DOHH2 (cell line): Measurements from ENCODE around the gene TULP4.

ENCODE experiments used
- H3F3A ChIP-seq: fragments of 200-600 bp; sonication (generic), shearing (Covaris generic); 2 replicates; pipeline ENCODE4 v1.6.0; 2016; ENCODE audit warnings: antibody characterized with exemption, mild to moderate bottlenecking; ENCODE audit not compliant: control insufficient read depth, insufficient read depth
- H3K27ac ChIP-seq: fragments of 200-600 bp; sonication (generic); 2 replicates; pipeline ENCODE4 v1.5.1; 2014; ENCODE audit warnings: low read depth, mild to moderate bottlenecking, low read length, moderate library complexity
- H3K27me3 ChIP-seq: fragments of 200-600 bp; sonication (generic); 2 replicates; pipeline ENCODE4 v1.6.1; 2014; ENCODE audit warnings: mild to moderate bottlenecking, low read length, mixed read lengths; ENCODE audit not compliant: control insufficient read depth
- H3K36me3 ChIP-seq: fragments of 200-600 bp; sonication (generic); 2 replicates; pipeline ENCODE4 v1.6.1; 2014; ENCODE audit warnings: mild to moderate bottlenecking, low read length, moderate library complexity, mixed read lengths; ENCODE audit not compliant: control insufficient read depth
- H3K4me1 ChIP-seq: fragments of 200-600 bp; sonication (generic); 2 replicates; pipeline ENCODE4 v1.6.1; 2014; ENCODE audit warnings: mild to moderate bottlenecking, low read length, mixed read lengths; ENCODE audit not compliant: control insufficient read depth
- H3K4me2 ChIP-seq: fragments of 200-600 bp; sonication (generic); 2 replicates; pipeline ENCODE4 v1.6.0; 2014; ENCODE audit warnings: mild to moderate bottlenecking, low read length, moderate library complexity
- H3K4me3 ChIP-seq: fragments of 200-600 bp; sonication (generic); 2 replicates; pipeline ENCODE4 v1.5.1; 2014; ENCODE audit warnings: mild to moderate bottlenecking, low read length, mixed read lengths
- H3K79me2 ChIP-seq: fragments of 200-600 bp; sonication (generic); 2 replicates; pipeline ENCODE4 v1.6.1; 2014; ENCODE audit warnings: mild to moderate bottlenecking, low read length, mixed read lengths; ENCODE audit not compliant: control insufficient read depth
- H3K9me2 ChIP-seq: fragments of 200-600 bp; sonication (generic); replicated peaks from 2 replicates; pipeline ENCODE4 v1.6.1; 2014; ENCODE audit warnings: mild to moderate bottlenecking, low read length, mixed read lengths; ENCODE audit not compliant: control insufficient read depth
- H3K9me3 ChIP-seq: fragments of 200-600 bp; sonication (generic); 2 replicates; pipeline ENCODE4 v1.6.1; 2014; ENCODE audit warnings: antibody characterized with exemption, low read length, mixed read lengths; ENCODE audit not compliant: control insufficient read depth, insufficient read depth
- H4K20me1 ChIP-seq: fragments of 200-600 bp; sonication (generic); 2 replicates; pipeline ENCODE4 v1.6.0; 2014; ENCODE audit warnings: low read depth, mild to moderate bottlenecking, antibody characterized with exemption, low read length, moderate library complexity; ENCODE audit not compliant: control insufficient read depth, insufficient read depth
- CTCF ChIP-seq: fragments of 200-600 bp; sonication (generic); IDR thresholded peaks from one replicate; pipeline ENCODE4 v1.5.1; 2014; ENCODE audit warnings: antibody characterized with exemption, mild to moderate bottlenecking, low read depth, low read length; ENCODE audit not compliant: poor library complexity, severe bottlenecking
- EZH2phosphoT487 ChIP-seq: fragments of 200-600 bp; sonication (generic); IDR thresholded peaks from 2 replicates; pipeline ENCODE4 v1.6.1; 2017; ENCODE audit warnings: borderline replicate concordance, mild to moderate bottlenecking, antibody characterized with exemption, low read length, moderate library complexity, mixed read lengths

Gene TULP4

GRCh38 chr6:158370805-158371204 is 58.5 kb downstream of the TULP4 start:
- Histone ChIP-seq H4K20me1 (no peaks in the 10 kb centered on the region), H3K9me2 (no peaks in the 10 kb centered on the region)

GRCh38 chr6:158371261-158371660 is 59.0 kb downstream of the TULP4 start:
- H3K36me3 ChIP-seq: no peaks in the 10 kb centered on the region
- H3F3A ChIP-seq: no peaks in the 10 kb centered on the region
- H4K20me1 ChIP-seq: no peaks in the 10 kb centered on the region
- H3K4me2 ChIP-seq: no peak overlapping the region
- no peaks in the 10 kb centered on the region for H3K9me2 ChIP-seq
- no peak overlapping the region for H3K4me3 ChIP-seq
- H3K79me2 ChIP-seq: peaks cover 10% of the 10 kb centered on the region; the same call in 1 of the 2 replicates
- H3K27me3 ChIP-seq: no peaks in the 10 kb centered on the region
- H3K4me1 ChIP-seq: no peaks in the 10 kb centered on the region
- H3K27ac ChIP-seq: no peak overlapping the region
- no peaks in the 10 kb centered on the region for H3K9me3 ChIP-seq
- TF ChIP-seq EZH2phosphoT487: no peak
- no peak for TF ChIP-seq CTCF

More at GRCh38 chr6:158370805-158371204, 58.5 kb downstream of the TULP4 start:
- no peak overlapping the region for H3K4me3 ChIP-seq
- H3K4me2 ChIP-seq: no peak overlapping the region
- H3K79me2 ChIP-seq: peaks cover 12% of the 10 kb centered on the region; the same call in 1 of the 2 replicates
- H3F3A ChIP-seq: no peaks in the 10 kb centered on the region
- H3K36me3 ChIP-seq: no peaks in the 10 kb centered on the region
- no peak overlapping the region for H3K27ac ChIP-seq
- H3K27me3 ChIP-seq: no peaks in the 10 kb centered on the region
- H3K4me1 ChIP-seq: no peaks in the 10 kb centered on the region
- no peak for TF ChIP-seq CTCF
- no peak for TF ChIP-seq EZH2phosphoT487
- H3K9me3 ChIP-seq: no peaks in the 10 kb centered on the region

DNA sequence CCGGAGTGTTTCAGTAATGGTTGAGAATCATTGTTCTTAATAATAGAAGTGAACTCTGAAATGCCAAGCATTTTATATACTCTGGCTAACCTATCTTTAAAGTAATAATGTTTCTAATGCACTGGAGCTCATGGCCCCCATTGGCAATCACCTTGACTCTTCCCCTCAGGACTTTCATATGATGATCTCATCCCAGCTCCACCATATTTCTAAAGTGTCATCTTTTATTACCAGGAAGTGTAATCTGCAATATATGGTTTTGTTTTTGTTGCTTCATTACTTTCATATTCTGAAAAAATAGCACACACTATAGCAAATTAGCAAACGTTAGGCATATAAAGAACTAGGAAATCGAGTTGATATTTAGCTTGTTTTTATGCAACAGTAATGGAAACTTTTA is 60.3 kb downstream of the TULP4 start:
- no peak overlapping the region for H3K4me3 ChIP-seq
- no peak overlapping the region for H3K27ac ChIP-seq
- H3K9me3 ChIP-seq: no peaks in the 10 kb centered on the region
- H4K20me1 ChIP-seq: no peaks in the 10 kb centered on the region
- H3K27me3 ChIP-seq: no peaks in the 10 kb centered on the region
- no peak for TF ChIP-seq CTCF
- no peak for TF ChIP-seq EZH2phosphoT487
- H3K9me2 ChIP-seq: no peaks in the 10 kb centered on the region
- peaks cover 5% of the 10 kb centered on the region; the same call in 1 of the 2 replicates for H3K79me2 ChIP-seq
- H3K4me2 ChIP-seq: no peak overlapping the region
- H3F3A ChIP-seq: no peaks in the 10 kb centered on the region
- no peaks in the 10 kb centered on the region for H3K36me3 ChIP-seq
- H3K4me1 ChIP-seq: no peaks in the 10 kb centered on the region
